ENCODE results near the gene EPHA10. TPM values are rescaled to one million over a fixed set of nuclear protein-coding genes. Genes with fewer than 3 reads are reported as not detected.
A peak's percentile ranks its signal among the peaks of the same experiment; 100 is the strongest.

EPHA10 gene
- total RNA-seq (ENCODE audit: low replicate concordance): 0.97 and 1.0 TPM in 2 replicates
- long read RNA-seq: 0 reads

DNA sequence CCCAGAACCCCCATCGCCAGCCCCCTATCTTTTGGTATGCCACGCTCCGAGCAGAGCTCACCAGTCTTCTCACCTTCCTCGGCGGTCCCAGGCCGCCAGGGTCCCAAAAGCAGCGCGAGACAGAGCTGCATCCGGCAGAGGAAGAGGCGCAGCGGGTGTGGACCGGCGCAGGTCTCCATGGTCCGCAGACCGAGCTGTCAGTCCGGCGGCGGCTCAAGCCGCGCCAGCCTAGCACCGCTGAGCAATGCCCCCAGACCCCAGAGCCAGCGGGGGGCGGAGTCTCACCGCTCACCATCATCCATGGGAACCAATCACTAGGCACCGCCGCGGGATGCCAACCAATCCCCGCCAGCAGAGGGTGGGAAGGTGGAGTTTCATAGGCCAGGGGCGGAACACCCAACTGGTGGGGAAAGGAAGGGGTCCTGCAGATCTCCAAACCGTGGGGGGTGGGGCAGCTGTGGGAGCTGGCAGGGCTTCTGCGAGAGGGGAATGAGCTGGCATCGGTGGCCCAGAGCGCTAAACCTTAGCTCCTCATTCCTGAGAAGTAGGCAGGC is at the start of gene EPHA10:
Gene EPHA10, minus strand, starts transcription at position 233 of the 554 bp plus-strand sequence. Its CDS starts 54 bp downstream, at position 179.
- Mint-ChIP-seq H3K4me3 (no peak within 1 kb of the TSS), H3K27me3 (peaks cover 80% of the 10 kb centered on the region), H3K27ac (no peak within 1 kb of the TSS), H3K4me1 (ENCODE audit: unreplicated experiment) (no peaks in the 10 kb centered on the region), H3K9me3 (no peaks in the 10 kb centered on the region), H3K36me3 (no peaks in the 10 kb centered on the region)
- DNase-seq (ENCODE audit: extremely low spot score, unreplicated experiment): no peak
- TF ChIP-seq, protein P1, sequence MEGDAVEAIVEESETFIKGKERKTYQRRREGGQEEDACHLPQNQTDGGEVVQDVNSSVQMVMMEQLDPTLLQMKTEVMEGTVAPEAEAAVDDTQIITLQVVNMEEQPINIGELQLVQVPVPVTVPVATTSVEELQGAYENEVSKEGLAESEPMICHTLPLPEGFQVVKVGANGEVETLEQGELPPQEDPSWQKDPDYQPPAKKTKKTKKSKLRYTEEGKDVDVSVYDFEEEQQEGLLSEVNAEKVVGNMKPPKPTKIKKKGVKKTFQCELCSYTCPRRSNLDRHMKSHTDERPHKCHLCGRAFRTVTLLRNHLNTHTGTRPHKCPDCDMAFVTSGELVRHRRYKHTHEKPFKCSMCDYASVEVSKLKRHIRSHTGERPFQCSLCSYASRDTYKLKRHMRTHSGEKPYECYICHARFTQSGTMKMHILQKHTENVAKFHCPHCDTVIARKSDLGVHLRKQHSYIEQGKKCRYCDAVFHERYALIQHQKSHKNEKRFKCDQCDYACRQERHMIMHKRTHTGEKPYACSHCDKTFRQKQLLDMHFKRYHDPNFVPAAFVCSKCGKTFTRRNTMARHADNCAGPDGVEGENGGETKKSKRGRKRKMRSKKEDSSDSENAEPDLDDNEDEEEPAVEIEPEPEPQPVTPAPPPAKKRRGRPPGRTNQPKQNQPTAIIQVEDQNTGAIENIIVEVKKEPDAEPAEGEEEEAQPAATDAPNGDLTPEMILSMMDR (conservative IDR thresholded peaks at IDR 0.05): no peak

DNA sequence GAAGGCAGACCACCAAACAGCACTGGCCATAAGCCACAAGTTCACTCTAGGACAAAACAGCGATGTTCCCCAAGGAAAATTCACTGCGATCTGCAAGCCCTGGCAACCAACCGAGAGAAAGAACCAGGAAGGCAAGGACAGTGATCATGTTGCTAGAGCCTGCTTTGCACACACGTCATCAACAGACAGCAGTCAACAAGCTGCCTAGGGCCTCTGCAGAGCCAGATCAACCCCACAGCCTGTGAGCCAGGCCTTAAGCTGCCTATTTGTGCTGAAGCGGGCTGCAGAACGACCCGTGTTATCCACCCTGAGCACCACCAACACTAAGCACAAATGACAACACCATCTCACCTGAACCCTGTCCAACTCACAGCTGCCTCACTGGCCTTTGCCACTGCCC is 49.3 kb upstream of the EPHA10 start:
- Mint-ChIP-seq H3K36me3 (peaks cover 4% of the 10 kb centered on the region), H3K27me3 (no peaks in the 10 kb centered on the region), H3K9me3 (no peaks in the 10 kb centered on the region), H3K4me3 (no peak overlapping the region), H3K27ac (no peak overlapping the region), H3K4me1 (ENCODE audit: unreplicated experiment) (peaks cover 6% of the 10 kb centered on the region)
- no peak for DNase-seq (ENCODE audit: extremely low spot score, unreplicated experiment)
- TF ChIP-seq, protein P1 (conservative IDR thresholded peaks at IDR 0.05): no peak

DNA sequence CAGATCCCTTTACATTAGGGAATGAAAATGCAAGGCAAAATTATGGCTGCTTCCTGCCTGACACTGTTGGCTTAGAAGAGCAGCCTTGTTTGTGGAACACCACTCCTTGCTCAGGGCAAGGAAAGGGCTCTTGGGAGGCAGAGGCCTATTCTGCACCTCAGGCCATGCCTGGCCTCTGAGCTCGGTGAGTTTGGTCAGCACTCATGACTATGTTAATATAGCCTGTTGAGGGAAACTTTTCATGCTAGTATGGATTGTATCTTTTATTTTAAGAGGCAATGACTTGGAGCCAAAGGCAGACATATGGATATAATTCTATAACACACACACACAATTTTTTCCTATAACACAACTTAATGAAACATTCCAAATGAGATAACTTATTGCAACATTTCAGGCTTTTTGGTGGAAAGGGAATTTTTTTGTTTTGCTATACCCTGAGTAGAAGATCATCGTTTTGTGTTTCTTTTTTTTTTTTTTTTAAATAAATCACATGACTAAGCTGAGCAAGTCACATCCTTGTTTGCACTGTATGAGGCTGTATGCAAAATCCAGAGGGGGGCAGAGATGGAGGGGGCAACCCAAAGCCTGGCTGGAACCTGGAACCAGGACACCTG is 48.7 kb upstream of the EPHA10 start:
- no peaks in the 10 kb centered on the region for H3K9me3 Mint-ChIP-seq
- H3K27ac Mint-ChIP-seq: no peak overlapping the region
- no peaks in the 10 kb centered on the region for H3K27me3 Mint-ChIP-seq

DNA sequence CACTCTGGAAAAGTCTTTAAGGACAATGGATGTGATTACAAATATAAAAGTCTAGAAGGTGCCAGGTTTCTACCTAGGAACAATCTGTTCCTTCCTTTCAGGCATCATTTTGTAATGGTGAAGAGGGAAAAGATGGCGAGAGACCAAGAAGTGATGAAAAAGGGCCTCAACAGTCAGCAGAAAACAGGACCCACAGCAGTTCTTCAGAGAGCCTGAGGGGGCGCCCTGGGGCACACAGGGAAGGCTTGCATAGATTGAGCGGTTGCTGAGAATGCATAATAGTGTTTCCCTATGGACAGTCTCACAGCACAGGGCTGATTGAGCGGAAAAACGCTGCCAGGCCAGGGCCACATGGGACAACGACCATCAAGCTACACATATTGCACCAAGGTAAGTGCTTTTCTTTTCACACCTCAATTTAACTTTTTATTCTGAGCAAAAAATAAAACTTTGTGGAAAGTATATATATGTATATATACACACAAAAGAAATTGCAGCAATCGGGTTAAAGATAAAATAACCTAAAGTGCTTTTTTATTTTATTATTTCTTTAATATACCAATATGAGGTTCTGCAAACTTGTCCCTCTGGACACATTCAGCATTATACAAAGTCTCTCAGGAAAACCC is 46.2 kb upstream of the EPHA10 start:
- Mint-ChIP-seq H3K36me3 (peaks cover 4% of the 10 kb centered on the region), H3K4me3 (peak overlapping the region; percentile 63), H3K4me1 (ENCODE audit: unreplicated experiment) (peaks cover 15% of the 10 kb centered on the region)

More for the DNA sequence above, 48.7 kb upstream of the EPHA10 start:
- H3K4me1 Mint-ChIP-seq (ENCODE audit: unreplicated experiment): peaks cover 11% of the 10 kb centered on the region
- no peak overlapping the region for H3K4me3 Mint-ChIP-seq
- peaks cover 4% of the 10 kb centered on the region for H3K36me3 Mint-ChIP-seq
- DNase-seq (ENCODE audit: extremely low spot score, unreplicated experiment): no peak
- TF ChIP-seq, protein P1 (conservative IDR thresholded peaks at IDR 0.05): no peak

DNA sequence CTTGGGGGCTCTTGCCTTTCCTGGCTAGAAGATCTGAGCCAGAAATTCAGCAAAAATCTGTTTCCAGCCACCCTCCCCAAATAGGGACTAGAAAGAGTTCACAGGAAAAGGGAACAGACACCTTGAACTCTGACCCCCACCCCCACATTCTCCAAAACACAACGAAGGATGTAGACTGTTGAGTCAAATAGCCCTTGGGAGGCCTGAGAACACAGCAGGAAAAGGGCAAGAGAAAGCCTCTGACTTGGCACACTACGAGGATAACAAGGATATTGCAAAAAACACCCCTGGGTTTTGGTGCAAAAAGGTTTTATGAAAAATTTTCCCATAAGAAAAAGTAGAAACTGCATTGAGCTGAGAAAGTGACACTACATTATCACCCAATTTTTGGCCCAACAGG is 45.0 kb upstream of the EPHA10 start:
- Mint-ChIP-seq H3K4me1 (ENCODE audit: unreplicated experiment) (peaks cover 15% of the 10 kb centered on the region), H3K36me3 (no peaks in the 10 kb centered on the region), H3K4me3 (no peak overlapping the region), H3K9me3 (no peaks in the 10 kb centered on the region), H3K27me3 (no peaks in the 10 kb centered on the region), H3K27ac (no peak overlapping the region)
- no peak for DNase-seq (ENCODE audit: extremely low spot score, unreplicated experiment)
- TF ChIP-seq, protein P1 (conservative IDR thresholded peaks at IDR 0.05): no peak

More for the DNA sequence above, 46.2 kb upstream of the EPHA10 start:
- TF ChIP-seq, protein P1 (conservative IDR thresholded peaks at IDR 0.05): peak; percentile 88
- peak; percentile 79 for DNase-seq (ENCODE audit: extremely low spot score, unreplicated experiment)
- Mint-ChIP-seq H3K27me3 (no peaks in the 10 kb centered on the region), H3K9me3 (no peaks in the 10 kb centered on the region), H3K27ac (peak overlapping the region; percentile 64)
